GM21576 (cell line): ENCODE measurements around the gene NLRP3.
"Not testable (repeated sequence)": the region's sequence is repeated elsewhere in the genome, so short reads cannot be mapped to it uniquely, and the experiment has no call there.

Experiments
- ATAC-seq: cut with Tn5 transposase; IDR thresholded peaks from one replicate; pipeline ENCODE4 v1.9.1; 2021; ENCODE audit warnings: mild to moderate bottlenecking, moderate library complexity; ENCODE audit not compliant: unreplicated experiment

NLRP3 gene

GRCh38 chr1:247390116-247390791, 25.7 kb upstream of the NLRP3 start:
- ATAC-seq = peak; percentile 100

- ATAC-seq = no peak
Observed at GRCh38 chr1:247390996-247391395, 25.0 kb upstream of the NLRP3 start.

GRCh38 chr1:247392088-247392487, 23.9 kb upstream of the NLRP3 start:
- ATAC-seq = no peak

GRCh38 chr1:247395075-247395474, 20.9 kb upstream of the NLRP3 start:
- not testable (repeated sequence) for ATAC-seq

- ATAC-seq = no peak
Observed at GRCh38 chr1:247400685-247401084, 15.3 kb upstream of the NLRP3 start.

GRCh38 chr1:247401310-247402119, 14.5 kb upstream of the NLRP3 start:
- ATAC-seq = no peak

- no peak for ATAC-seq
Observed at GRCh38 chr1:247402120-247402675, 13.8 kb upstream of the NLRP3 start.

GRCh38 chr1:247406014-247406656, 9.8 kb upstream of the NLRP3 start:
- ATAC-seq = no peak

- ATAC-seq = peak; percentile 82
Observed at GRCh38 chr1:247407180-247407616, 8.8 kb upstream of the NLRP3 start.

GRCh38 chr1:247408100-247408499, 7.9 kb upstream of the NLRP3 start:
- no peak for ATAC-seq

- peak; percentile 79 for ATAC-seq
Observed at GRCh38 chr1:247409869-247410544, 6.0 kb upstream of the NLRP3 start.

GRCh38 chr1:247411621-247412327, 4.2 kb upstream of the NLRP3 start:
- ATAC-seq = no peak

- ATAC-seq = no peak
Observed at GRCh38 chr1:247417831-247418230, 1.9 kb downstream of the NLRP3 start.

GRCh38 chr1:247419336-247419735, 3.4 kb downstream of the NLRP3 start:
- no peak for ATAC-seq

- ATAC-seq = no peak
Observed at GRCh38 chr1:247421074-247421473, 5.1 kb downstream of the NLRP3 start.

GRCh38 chr1:247429496-247429895, 13.5 kb downstream of the NLRP3 start:
- ATAC-seq = no peak

GRCh38 chr1:247430434-247430833, 14.5 kb downstream of the NLRP3 start:
- no peak for ATAC-seq

GRCh38 chr1:247431643-247432042, 15.7 kb downstream of the NLRP3 start:
- ATAC-seq = no peak

GRCh38 chr1:247434005-247434404, 18.0 kb downstream of the NLRP3 start:
- ATAC-seq = no peak

GRCh38 chr1:247435030-247435758, 19.2 kb downstream of the NLRP3 start:
- no peak for ATAC-seq
